Hepatocyte (in vitro differentiated cells): ENCODE measurements around the gene MSX2.

Source experiments
- CTCF ChIP-seq: fragments of 200-600 bp; sonication (generic); IDR thresholded peaks from 2 replicates; pipeline ENCODE4 v1.5.1; 2016; ENCODE audit warnings: antibody characterized with exemption, mild to moderate bottlenecking; ENCODE audit not compliant: poor library complexity
- EZH2 ChIP-seq: fragments of 200-600 bp; sonication (generic); IDR thresholded peaks from 2 replicates; pipeline ENCODE4 v1.6.1; 2016; ENCODE audit warnings: antibody characterized with exemption, mild to moderate bottlenecking, borderline replicate concordance
- EZH2phosphoT487 ChIP-seq: fragments of 200-600 bp; sonication (generic); IDR thresholded peaks from one replicate; pipeline ENCODE4 v1.6.1; 2018; ENCODE audit warnings: antibody characterized with exemption, mild to moderate bottlenecking, low read depth, moderate library complexity; ENCODE audit not compliant: unreplicated experiment, severe bottlenecking

GRCh38 chr5:174727794-174728680 lies 3.7 kb downstream of the MSX2 start:
- TF ChIP-seq CTCF (no peak), EZH2 (no peak), EZH2phosphoT487 (no peak)
